SJCRH30 (cell line): ENCODE measurements around the gene HLA-DPA1. TPM values are rescaled to one million over a fixed set of nuclear protein-coding genes. Genes with fewer than 3 reads are reported as not detected.
"Not testable (repeated sequence)": the region's sequence is repeated elsewhere in the genome, so short reads cannot be mapped to it uniquely, and the experiment has no call there.

Source experiments
- DNase-seq, 2 experiments: peaks; one replicate each; pipeline ENCODE4 v3.0.0-alpha.2; 2015 to 2020
- H3K27ac ChIP-seq: fragments of 250-450 bp; sonication (Bioruptor Pico); 2 replicates; pipeline ENCODE4 v1.5.1; 2020; ENCODE audit warnings: mild to moderate bottlenecking, moderate library complexity
- H3K27me3 ChIP-seq: fragments of 250-450 bp; sonication (Bioruptor Pico); 2 replicates; pipeline ENCODE4 v1.5.1; 2020; ENCODE audit warnings: mild to moderate bottlenecking, moderate library complexity
- H3K36me3 ChIP-seq: fragments of 250-450 bp; sonication (Bioruptor Pico); 2 replicates; pipeline ENCODE4 v1.5.1; 2020; ENCODE audit warnings: mild to moderate bottlenecking, moderate library complexity
- H3K4me1 ChIP-seq: fragments of 250-450 bp; sonication (Bioruptor Pico); 2 replicates; pipeline ENCODE4 v1.5.1; 2020; ENCODE audit warnings: mild to moderate bottlenecking, moderate library complexity
- H3K4me3 ChIP-seq: fragments of 250-450 bp; sonication (Bioruptor Pico); 2 replicates; pipeline ENCODE4 v1.5.1; 2020; ENCODE audit warnings: mild to moderate bottlenecking, moderate library complexity
- H3K9me3 ChIP-seq: fragments of 250-450 bp; sonication (Bioruptor Pico); replicated peaks from 2 replicates; pipeline ENCODE4 v1.5.1; 2020; ENCODE audit warnings: mild to moderate bottlenecking, moderate library complexity
- total RNA-seq: library from RNA; depleted of rRNA; stranded (reverse); fragments of >200 nt; shearing (Covaris generic); gene quantifications from 2 replicates; pipeline ENCODE4 v1.2.3, GENCODE V29; 2014

HLA-DPA1 gene
- total RNA-seq, 1 experiment from 2014 or later = not detected

DNA sequence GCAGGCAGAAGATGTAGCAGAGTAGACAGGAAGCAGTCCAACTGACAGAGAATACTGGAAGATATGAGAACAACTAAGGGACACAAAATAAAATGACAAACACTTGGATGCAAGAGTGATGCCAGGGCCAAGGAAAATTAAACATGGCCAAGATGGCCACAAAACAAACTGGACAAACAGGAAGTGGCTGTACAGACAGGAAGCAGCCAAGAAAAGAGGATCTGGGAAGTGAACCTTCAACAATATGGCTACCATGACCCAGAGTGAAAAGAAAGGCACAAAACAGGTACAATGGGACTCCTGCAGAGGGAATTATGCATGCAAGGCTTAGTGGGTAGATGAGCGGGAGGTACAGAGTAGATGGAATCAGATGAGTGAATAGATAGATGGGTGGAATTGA lies 31.4 kb upstream of the HLA-DPA1 start:
- Histone ChIP-seq H3K36me3 (no peaks in the 10 kb centered on the region), H3K4me3 (no peak overlapping the region), H3K27ac (no peak overlapping the region), H3K9me3 (peaks cover 4% of the 10 kb centered on the region; the same call in 1 of the 2 replicates), H3K4me1 (no peaks in the 10 kb centered on the region), H3K27me3 (no peaks in the 10 kb centered on the region)
- no peak for DNase-seq

- no peaks in the 10 kb centered on the region for H3K27me3 ChIP-seq
- H3K27ac ChIP-seq = no peak overlapping the region
- no peaks in the 10 kb centered on the region for H3K4me1 ChIP-seq
- DNase-seq = no peak
- no peaks in the 10 kb centered on the region for H3K36me3 ChIP-seq
- peaks cover 4% of the 10 kb centered on the region; the same call in 1 of the 2 replicates for H3K9me3 ChIP-seq
- no peak overlapping the region for H3K4me3 ChIP-seq
These were observed 30.3 kb upstream of the HLA-DPA1 start for GRCh38 chr6:33103776-33104175.

GRCh38 chr6:33101121-33101737 lies 27.8 kb upstream of the HLA-DPA1 start:
- H3K4me1 ChIP-seq, H3K27me3 ChIP-seq, H3K36me3 ChIP-seq, DNase-seq, H3K9me3 ChIP-seq, H3K27ac ChIP-seq, H3K4me3 ChIP-seq: not testable (repeated sequence)

DNA sequence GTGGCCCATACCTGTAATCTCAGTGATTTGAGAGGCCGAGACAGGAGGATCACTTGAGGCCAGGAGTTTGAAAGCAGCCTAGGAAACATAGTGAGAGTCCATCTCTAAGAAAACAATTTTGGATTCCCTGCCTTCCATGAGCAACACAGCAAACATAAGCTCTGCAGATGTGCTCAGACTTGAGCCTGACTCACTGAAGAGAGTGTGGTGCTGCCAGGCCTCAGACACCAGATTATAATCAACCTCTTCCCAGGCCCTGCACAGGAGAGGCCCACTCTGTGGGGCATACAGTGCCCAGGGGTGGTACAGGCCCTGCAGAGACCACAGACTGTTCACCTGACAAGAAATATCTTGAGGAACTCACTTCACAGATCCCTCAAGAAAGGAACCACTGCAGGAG lies 22.2 kb upstream of the HLA-DPA1 start:
- Histone ChIP-seq H3K27me3 (peaks cover 5% of the 10 kb centered on the region), H3K27ac (no peak overlapping the region), H3K4me3 (no peak overlapping the region), H3K36me3 (no peaks in the 10 kb centered on the region), H3K4me1 (no peaks in the 10 kb centered on the region), H3K9me3 (no peaks in the 10 kb centered on the region)
- DNase-seq = no peak

DNA sequence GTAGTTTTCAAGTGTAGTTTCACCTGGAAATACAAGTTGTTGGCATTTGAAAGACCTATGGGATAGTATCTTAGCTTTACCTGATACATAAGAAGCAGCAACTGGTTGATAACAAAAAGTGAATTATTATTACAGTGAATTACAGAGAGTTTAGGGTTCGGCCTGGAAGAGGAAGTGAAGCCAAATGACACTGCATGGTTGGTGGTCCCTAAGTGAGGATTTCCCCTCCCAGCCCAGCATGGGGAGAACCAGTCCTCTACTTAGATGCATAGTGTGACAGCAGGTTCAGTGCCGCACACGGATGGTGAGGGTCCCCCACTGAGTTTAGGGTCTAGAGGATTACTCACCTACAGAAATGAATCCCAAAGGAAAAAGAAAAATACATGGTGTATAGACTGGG lies 20.4 kb upstream of the HLA-DPA1 start:
- H3K9me3 ChIP-seq = no peaks in the 10 kb centered on the region
- no peaks in the 10 kb centered on the region for H3K36me3 ChIP-seq
- DNase-seq = no peak
- H3K27me3 ChIP-seq = peaks cover 9% of the 10 kb centered on the region
- no peak overlapping the region for H3K4me3 ChIP-seq
- H3K27ac ChIP-seq = no peak overlapping the region
- no peaks in the 10 kb centered on the region for H3K4me1 ChIP-seq

DNA sequence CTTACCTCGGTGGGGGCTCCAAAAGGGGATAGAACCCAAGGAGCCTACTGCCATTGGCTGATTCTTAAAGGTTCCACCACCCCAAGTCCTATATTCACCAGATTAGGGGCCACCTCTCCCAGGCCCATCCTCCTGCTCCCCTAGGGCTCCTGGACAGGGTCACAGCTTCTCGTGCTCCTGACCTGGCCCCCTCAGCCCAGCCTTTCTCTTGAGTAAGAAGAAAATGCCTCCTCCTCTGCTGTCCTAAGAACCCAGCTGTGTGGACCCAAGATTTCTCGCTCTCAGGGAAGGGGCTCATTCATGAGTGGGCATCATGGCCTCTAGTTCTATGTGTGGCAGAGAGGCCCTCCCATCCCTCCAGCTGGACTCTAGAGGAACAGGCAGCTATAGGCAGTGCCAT lies 18.9 kb upstream of the HLA-DPA1 start:
- H3K27me3 ChIP-seq = peaks cover 9% of the 10 kb centered on the region
- no peak for DNase-seq
- H3K27ac ChIP-seq = no peak overlapping the region
- no peak overlapping the region for H3K4me3 ChIP-seq
- H3K4me1 ChIP-seq = no peaks in the 10 kb centered on the region
- no peaks in the 10 kb centered on the region for H3K36me3 ChIP-seq
- no peaks in the 10 kb centered on the region for H3K9me3 ChIP-seq

GRCh38 chr6:33091957-33092356 lies 18.5 kb upstream of the HLA-DPA1 start:
- H3K4me3 ChIP-seq = no peak overlapping the region
- no peak overlapping the region for H3K27ac ChIP-seq
- no peaks in the 10 kb centered on the region for H3K4me1 ChIP-seq
- no peaks in the 10 kb centered on the region for H3K9me3 ChIP-seq
- DNase-seq = peak; percentile 39 to 54
- peaks cover 9% of the 10 kb centered on the region for H3K27me3 ChIP-seq
- H3K36me3 ChIP-seq = no peaks in the 10 kb centered on the region

DNA sequence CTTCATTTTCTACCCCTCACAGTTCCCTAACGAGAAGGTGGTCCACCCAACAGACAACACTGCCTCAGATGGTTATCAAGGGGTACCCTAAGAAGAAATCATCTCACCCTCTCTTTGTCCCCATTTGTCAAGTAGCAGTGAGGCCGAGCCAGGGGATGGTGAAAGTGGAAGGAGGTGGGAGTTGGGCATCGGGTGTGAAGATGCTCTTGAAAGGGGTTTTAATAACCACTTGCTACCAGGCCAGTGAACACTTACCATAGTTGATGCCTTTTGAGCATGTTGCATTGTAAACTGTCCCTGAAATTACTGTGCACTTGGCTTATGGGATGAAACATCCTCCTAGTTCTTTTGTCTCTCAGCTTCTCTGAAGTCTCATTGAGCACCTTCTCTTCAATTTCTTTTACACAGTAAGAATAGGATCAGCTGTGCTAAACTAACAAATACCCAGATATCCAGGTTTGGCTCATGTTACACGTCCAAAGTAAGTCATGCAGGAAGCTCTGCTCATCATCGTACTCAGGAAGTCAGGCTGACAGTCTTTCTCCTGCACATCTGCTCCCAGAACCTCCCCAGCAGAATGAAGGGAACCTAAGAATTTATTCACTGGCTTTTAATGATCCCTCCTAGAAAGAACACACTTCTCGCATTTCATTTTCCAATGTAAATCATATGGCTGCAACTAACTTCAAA lies 15.6 kb upstream of the HLA-DPA1 start:
- Histone ChIP-seq H3K27ac (no peak overlapping the region), H3K36me3 (no peaks in the 10 kb centered on the region), H3K9me3 (no peaks in the 10 kb centered on the region), H3K27me3 (peaks cover 4% of the 10 kb centered on the region; the same call in 1 of the 2 replicates), H3K4me3 (no peak overlapping the region), H3K4me1 (no peaks in the 10 kb centered on the region)
- DNase-seq = no peak

DNA sequence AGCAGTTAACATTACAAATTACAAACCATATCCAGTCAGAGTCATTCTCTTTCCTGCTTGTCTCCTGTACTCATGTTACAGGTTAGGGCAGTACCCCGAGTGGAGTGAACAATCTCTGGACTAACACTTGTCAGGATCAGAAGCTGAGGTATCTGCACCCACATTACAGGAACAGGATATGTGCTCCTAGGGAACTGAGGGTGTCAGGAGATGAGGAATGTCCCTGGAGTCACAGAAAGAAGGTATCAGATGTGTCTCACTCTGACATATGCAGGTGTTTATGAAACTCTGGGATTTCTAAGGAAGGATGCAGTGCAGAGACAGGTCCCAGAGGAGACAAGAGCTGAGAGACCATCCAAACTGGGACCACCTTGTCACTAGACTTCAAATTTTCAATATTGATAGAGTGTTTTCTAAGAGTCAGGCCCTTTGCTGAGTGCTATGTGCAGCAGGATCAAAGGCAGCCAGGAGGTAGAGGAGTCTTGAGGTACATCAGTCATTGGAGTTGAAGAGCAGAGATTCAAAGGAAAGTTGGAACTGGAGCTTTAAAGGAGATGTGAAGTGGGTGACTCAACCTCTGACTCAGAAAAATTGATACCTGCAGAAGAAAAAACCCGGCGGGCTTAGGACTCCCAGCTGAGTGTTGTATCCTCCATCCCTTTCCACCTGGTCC lies 14.9 kb upstream of the HLA-DPA1 start:
- Histone ChIP-seq H3K9me3 (no peaks in the 10 kb centered on the region), H3K4me3 (no peak overlapping the region), H3K4me1 (no peaks in the 10 kb centered on the region), H3K27me3 (peaks cover 4% of the 10 kb centered on the region; the same call in 1 of the 2 replicates), H3K27ac (no peak overlapping the region), H3K36me3 (no peaks in the 10 kb centered on the region)
- DNase-seq = no peak

GRCh38 chr6:33085627-33086026 lies 12.2 kb upstream of the HLA-DPA1 start:
- Histone ChIP-seq H3K27ac (no peak overlapping the region), H3K4me1 (no peaks in the 10 kb centered on the region), H3K27me3 (peaks cover 9% of the 10 kb centered on the region; the same call in 1 of the 2 replicates), H3K36me3 (no peaks in the 10 kb centered on the region), H3K4me3 (no peak overlapping the region), H3K9me3 (no peaks in the 10 kb centered on the region)
- no peak for DNase-seq

- Histone ChIP-seq H3K27me3 (peaks cover 5% of the 10 kb centered on the region; the same call in 1 of the 2 replicates), H3K9me3 (no peaks in the 10 kb centered on the region), H3K27ac (no peak overlapping the region), H3K4me3 (no peak overlapping the region), H3K36me3 (no peaks in the 10 kb centered on the region), H3K4me1 (no peaks in the 10 kb centered on the region)
- DNase-seq = peak in 1 of 2 experiments; percentile 20
These were observed 9.3 kb upstream of the HLA-DPA1 start for GRCh38 chr6:33082702-33083101.

- H3K27ac ChIP-seq = no peak overlapping the region
- no peaks in the 10 kb centered on the region for H3K36me3 ChIP-seq
- no peaks in the 10 kb centered on the region for H3K9me3 ChIP-seq
- 0 out of 2 replicates have a peak, but pooled peaks cover 5% of the 10 kb centered on the region for H3K27me3 ChIP-seq
- H3K4me3 ChIP-seq = no peak overlapping the region
- no peaks in the 10 kb centered on the region for H3K4me1 ChIP-seq
- no peak for DNase-seq
These were observed 7.8 kb upstream of the HLA-DPA1 start for GRCh38 chr6:33081098-33081824.

- no peak overlapping the region for H3K4me3 ChIP-seq
- DNase-seq = no peak
- H3K27me3 ChIP-seq = 0 out of 2 replicates have a peak, but pooled peaks cover 5% of the 10 kb centered on the region
- no peaks in the 10 kb centered on the region for H3K4me1 ChIP-seq
- H3K27ac ChIP-seq = no peak overlapping the region
- H3K9me3 ChIP-seq = no peaks in the 10 kb centered on the region
- H3K36me3 ChIP-seq = no peaks in the 10 kb centered on the region
These were observed 7.0 kb upstream of the HLA-DPA1 start for GRCh38 chr6:33080127-33081089.

GRCh38 chr6:33079580-33079979 lies 6.1 kb upstream of the HLA-DPA1 start:
- Histone ChIP-seq H3K27ac (no peak overlapping the region), H3K4me1 (no peaks in the 10 kb centered on the region), H3K4me3 (no peak overlapping the region), H3K27me3 (0 out of 2 replicates have a peak, but pooled peaks cover 5% of the 10 kb centered on the region), H3K9me3 (no peaks in the 10 kb centered on the region), H3K36me3 (no peaks in the 10 kb centered on the region)
- DNase-seq = no peak
